ENCODE results near the gene CGB3.

CGB3 gene

DNA sequence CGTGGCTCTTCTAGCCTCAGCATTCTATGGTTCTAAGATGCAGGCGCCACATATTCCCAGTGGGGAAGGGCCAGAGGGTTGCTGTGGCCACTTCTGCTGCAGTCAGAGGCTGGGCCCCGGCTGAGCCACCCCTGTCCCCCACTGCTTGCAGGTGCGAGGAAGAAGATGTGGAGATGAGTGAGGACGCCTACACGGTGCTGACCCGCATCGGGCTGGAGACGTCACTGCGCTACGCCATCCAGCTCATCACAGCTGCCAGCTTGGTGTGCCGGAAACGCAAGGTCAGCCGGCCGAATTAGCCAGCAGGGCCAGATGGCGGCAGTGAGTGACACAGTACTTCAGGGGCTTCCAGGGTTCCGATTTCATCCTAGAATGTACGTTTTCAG, 9.3 kb downstream of the CGB3 start:
- TF ChIP-seq, protein P1, sequence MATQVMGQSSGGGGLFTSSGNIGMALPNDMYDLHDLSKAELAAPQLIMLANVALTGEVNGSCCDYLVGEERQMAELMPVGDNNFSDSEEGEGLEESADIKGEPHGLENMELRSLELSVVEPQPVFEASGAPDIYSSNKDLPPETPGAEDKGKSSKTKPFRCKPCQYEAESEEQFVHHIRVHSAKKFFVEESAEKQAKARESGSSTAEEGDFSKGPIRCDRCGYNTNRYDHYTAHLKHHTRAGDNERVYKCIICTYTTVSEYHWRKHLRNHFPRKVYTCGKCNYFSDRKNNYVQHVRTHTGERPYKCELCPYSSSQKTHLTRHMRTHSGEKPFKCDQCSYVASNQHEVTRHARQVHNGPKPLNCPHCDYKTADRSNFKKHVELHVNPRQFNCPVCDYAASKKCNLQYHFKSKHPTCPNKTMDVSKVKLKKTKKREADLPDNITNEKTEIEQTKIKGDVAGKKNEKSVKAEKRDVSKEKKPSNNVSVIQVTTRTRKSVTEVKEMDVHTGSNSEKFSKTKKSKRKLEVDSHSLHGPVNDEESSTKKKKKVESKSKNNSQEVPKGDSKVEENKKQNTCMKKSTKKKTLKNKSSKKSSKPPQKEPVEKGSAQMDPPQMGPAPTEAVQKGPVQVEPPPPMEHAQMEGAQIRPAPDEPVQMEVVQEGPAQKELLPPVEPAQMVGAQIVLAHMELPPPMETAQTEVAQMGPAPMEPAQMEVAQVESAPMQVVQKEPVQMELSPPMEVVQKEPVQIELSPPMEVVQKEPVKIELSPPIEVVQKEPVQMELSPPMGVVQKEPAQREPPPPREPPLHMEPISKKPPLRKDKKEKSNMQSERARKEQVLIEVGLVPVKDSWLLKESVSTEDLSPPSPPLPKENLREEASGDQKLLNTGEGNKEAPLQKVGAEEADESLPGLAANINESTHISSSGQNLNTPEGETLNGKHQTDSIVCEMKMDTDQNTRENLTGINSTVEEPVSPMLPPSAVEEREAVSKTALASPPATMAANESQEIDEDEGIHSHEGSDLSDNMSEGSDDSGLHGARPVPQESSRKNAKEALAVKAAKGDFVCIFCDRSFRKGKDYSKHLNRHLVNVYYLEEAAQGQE (IDR thresholded peaks at IDR 0.05; ENCODE audit: insufficient read depth in 1 of 2, low read depth in 2 of 2, low read length in 2 of 2) = no peak
- TF ChIP-seq TAF1 (IDR thresholded peaks at IDR 0.05; ENCODE audit: borderline replicate concordance, insufficient read depth, low read length) (no peak), POLR2AphosphoS5 (IDR thresholded peaks at IDR 0.05; ENCODE audit: low read depth, low read length) (no peak), SIN3A (IDR thresholded peaks at IDR 0.05; ENCODE audit: borderline replicate concordance, insufficient read depth, low read length) (no peak), FOXP2 (optimal IDR thresholded peaks at IDR 0.05; ENCODE audit: borderline replicate concordance, extremely low read depth, extremely low read length, insufficient read depth) (no peak)

GRCh38 chr19:49014123-49014869, 9.8 kb downstream of the CGB3 start:
- TF ChIP-seq FOXP2 (optimal IDR thresholded peaks at IDR 0.05; ENCODE audit: borderline replicate concordance, extremely low read depth, extremely low read length, insufficient read depth) (no peak), TAF1 (IDR thresholded peaks at IDR 0.05; ENCODE audit: borderline replicate concordance, insufficient read depth, low read length) (no peak), SIN3A (IDR thresholded peaks at IDR 0.05; ENCODE audit: borderline replicate concordance, insufficient read depth, low read length) (no peak)
- TF ChIP-seq, protein P1 (IDR thresholded peaks at IDR 0.05; ENCODE audit: insufficient read depth in 1 of 2, low read depth in 2 of 2, low read length in 2 of 2) = no peak

DNA sequence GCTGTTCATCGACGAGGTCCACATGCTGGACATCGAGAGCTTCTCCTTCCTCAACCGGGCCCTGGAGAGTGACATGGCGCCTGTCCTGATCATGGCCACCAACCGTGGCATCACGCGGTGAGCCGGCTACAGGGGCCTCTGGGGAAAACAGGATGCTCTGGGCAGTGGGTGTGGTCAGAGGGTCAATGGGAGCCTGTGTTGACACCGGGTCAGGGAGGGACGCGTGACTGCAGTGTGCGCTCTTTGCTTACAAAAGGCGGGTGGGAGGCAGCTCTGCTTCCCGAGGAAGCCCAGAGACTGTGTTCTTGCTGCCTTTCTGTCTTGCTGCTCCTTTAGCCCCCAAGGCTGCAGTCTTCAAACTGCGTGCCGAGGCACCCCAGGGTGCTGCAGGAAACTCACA, 12.9 kb downstream of the CGB3 start:
- TF ChIP-seq TAF1 (IDR thresholded peaks at IDR 0.05; ENCODE audit: borderline replicate concordance, insufficient read depth, low read length) = no peak
- TF ChIP-seq FOXP2 (optimal IDR thresholded peaks at IDR 0.05; ENCODE audit: borderline replicate concordance, extremely low read depth, extremely low read length, insufficient read depth) = no peak
- no peak for TF ChIP-seq POLR2AphosphoS5 (IDR thresholded peaks at IDR 0.05; ENCODE audit: low read depth, low read length)
- no peak for TF ChIP-seq SIN3A (IDR thresholded peaks at IDR 0.05; ENCODE audit: borderline replicate concordance, insufficient read depth, low read length)
- TF ChIP-seq, protein P1 (IDR thresholded peaks at IDR 0.05; ENCODE audit: insufficient read depth in 1 of 2, low read depth in 2 of 2, low read length in 2 of 2) = no peak

- TF ChIP-seq, protein P1 (IDR thresholded peaks at IDR 0.05; ENCODE audit: insufficient read depth in 1 of 2, low read depth in 2 of 2, low read length in 2 of 2) = no peak
- TF ChIP-seq SIN3A (IDR thresholded peaks at IDR 0.05; ENCODE audit: borderline replicate concordance, insufficient read depth, low read length) (no peak), TAF1 (IDR thresholded peaks at IDR 0.05; ENCODE audit: borderline replicate concordance, insufficient read depth, low read length) (no peak), POLR2AphosphoS5 (IDR thresholded peaks at IDR 0.05; ENCODE audit: low read depth, low read length) (no peak), FOXP2 (optimal IDR thresholded peaks at IDR 0.05; ENCODE audit: borderline replicate concordance, extremely low read depth, extremely low read length, insufficient read depth) (no peak)
Measured at GRCh38 chr19:49010453-49010852, 13.7 kb downstream of the CGB3 start.

Measured in PFSK-1 (cell line).